PFSK-1 (cell line): ENCODE measurements around the gene LMAN2.

Source experiments
- POLR2AphosphoS5 ChIP-seq: IDR thresholded peaks from 2 replicates; pipeline ENCODE4 v1.6.1; 2012; ENCODE audit warnings: low read depth, mild to moderate bottlenecking, control low read depth, low read length, moderate library complexity
- REST ChIP-seq, 2 experiments: IDR thresholded peaks; 2 replicates each; pipeline versions ENCODE4 v1.6.1 to v1.8.0; 2011 to 2012; ENCODE audit warnings: low read depth in 2 of 2, low read length in 2 of 2, control low read depth in 1 of 2, inconsistent platforms in 1 of 2, mild to moderate bottlenecking in 1 of 2, moderate library complexity in 1 of 2; ENCODE audit not compliant: insufficient read depth in 1 of 2
- SIN3A ChIP-seq: IDR thresholded peaks from 2 replicates; pipeline ENCODE4 v1.6.1; 2012; ENCODE audit warnings: mild to moderate bottlenecking, low read length, moderate library complexity, borderline replicate concordance; ENCODE audit not compliant: insufficient read depth
- TAF1 ChIP-seq: IDR thresholded peaks from 2 replicates; pipeline ENCODE4 v1.6.1; 2012; ENCODE audit warnings: low read length, control low read depth, borderline replicate concordance; ENCODE audit not compliant: insufficient read depth

- TF ChIP-seq TAF1 = no peak
- TF ChIP-seq POLR2AphosphoS5 = no peak
- no peak for TF ChIP-seq SIN3A
- TF ChIP-seq REST (IDR thresholded peaks at IDR 0.05; ENCODE audit: insufficient read depth in 1 of 2, low read depth in 2 of 2, low read length in 2 of 2) = no peak
Observed at GRCh38 chr5:177335701-177336065, 15.8 kb downstream of the LMAN2 start.
